CD8-positive, alpha-beta memory T cell (primary cell): Measurements from ENCODE around the gene ISG15. TPM values are rescaled to one million over a fixed set of nuclear protein-coding genes. Genes with fewer than 3 reads are reported as not detected.

Experiments
- CTCF ChIA-PET: fragments of 350-600 bp; sonication (Branson Sonifier 250); formaldehyde crosslinking; loops from one replicate; lab custom pipeline; 2021; ENCODE audit warnings: antibody characterized with exemption; lab: Charles Lee
- POLR2A ChIA-PET: fragments of 350-600 bp; sonication (Branson Sonifier 250); formaldehyde crosslinking; loops from one replicate; lab custom pipeline; 2021; ENCODE audit warnings: antibody characterized with exemption; lab: Charles Lee
- DNase-seq, 5 donors: peaks; one replicate each; pipeline versions ENCODE4 v3.0.0 to v3.0.0-alpha.2; 2020 to 2022; ENCODE audit warnings: mixed read lengths in 1 of 5
- H3K27ac ChIP-seq: one replicate; pipeline ENCODE4 v1.7.0; 2013; ENCODE audit warnings: low read depth, mild to moderate bottlenecking, low read length, moderate library complexity
- H3K27me3 ChIP-seq: 2 replicates; pipeline ENCODE4 v1.7.0; 2013; ENCODE audit warnings: low read length, mild to moderate bottlenecking; ENCODE audit not compliant: insufficient read depth, poor library complexity, severe bottlenecking
- H3K36me3 ChIP-seq: 2 replicates; pipeline ENCODE4 v1.7.0; 2013; ENCODE audit warnings: mild to moderate bottlenecking, low read length, moderate library complexity; ENCODE audit not compliant: insufficient read depth
- H3K4me1 ChIP-seq: 2 replicates; pipeline ENCODE4 v1.7.0; 2013; ENCODE audit warnings: mild to moderate bottlenecking, low read length, moderate library complexity; ENCODE audit not compliant: insufficient read depth
- H3K4me3 ChIP-seq: 2 replicates; pipeline ENCODE4 v1.7.0; 2013; ENCODE audit warnings: mild to moderate bottlenecking, low read length
- H3K9me3 ChIP-seq: 2 replicates; pipeline ENCODE4 v1.7.0; 2013; ENCODE audit warnings: mild to moderate bottlenecking, low read length
- H3K27ac Mint-ChIP-seq, 8 donors: one replicate each; pipeline ENCODE4 v1.8.0; 2020 to 2021; ENCODE audit warnings: mixed read lengths in 8 of 8, mild to moderate bottlenecking in 6 of 8, inconsistent platforms in 3 of 8, moderate library complexity in 3 of 8
- H3K27me3 Mint-ChIP-seq, 2 donors: one replicate each; pipeline ENCODE4 v1.8.0; 2020 to 2021; ENCODE audit warnings: mixed read lengths in 2 of 2, mild to moderate bottlenecking in 1 of 2, moderate library complexity in 1 of 2
- H3K36me3 Mint-ChIP-seq, 3 donors: one replicate each; pipeline ENCODE4 v1.8.0; 2020 to 2021; ENCODE audit warnings: mixed read lengths in 3 of 3, inconsistent platforms in 1 of 3, mild to moderate bottlenecking in 1 of 3
- H3K4me1 Mint-ChIP-seq, 3 donors: one replicate each; pipeline ENCODE4 v1.8.0; 2020 to 2021; ENCODE audit warnings: mixed read lengths in 3 of 3, inconsistent platforms in 1 of 3, mild to moderate bottlenecking in 1 of 3
- H3K4me3 Mint-ChIP-seq, 7 donors: one replicate each; pipeline ENCODE4 v1.8.0; 2020 to 2021; ENCODE audit warnings: mixed read lengths in 7 of 7, mild to moderate bottlenecking in 6 of 7, moderate library complexity in 4 of 7, inconsistent platforms in 2 of 7
- H3K9me3 Mint-ChIP-seq, 5 donors: one replicate each; pipeline ENCODE4 v1.8.0; 2020 to 2022; ENCODE audit warnings: mixed read lengths in 5 of 5, mild to moderate bottlenecking in 3 of 5, moderate library complexity in 2 of 5, inconsistent platforms in 1 of 5
- polyA plus RNA-seq: library from polyadenylated mRNA; unstranded; fragments of 300-500 nt; fragmentation: Illumina TruSeq; gene quantifications from one replicate; pipeline ENCODE4 v1.2.3, GENCODE V29; 2021
- total RNA-seq, 2 experiments: library from RNA; stranded (reverse); gene quantifications; one replicate each; pipeline ENCODE4 v1.2.3, GENCODE V29; 2021

ISG15 gene
- total and polyA plus RNA-seq, 3 experiments from 2014 or later: 16.9 to 250 (median 20.4) TPM

DNA sequence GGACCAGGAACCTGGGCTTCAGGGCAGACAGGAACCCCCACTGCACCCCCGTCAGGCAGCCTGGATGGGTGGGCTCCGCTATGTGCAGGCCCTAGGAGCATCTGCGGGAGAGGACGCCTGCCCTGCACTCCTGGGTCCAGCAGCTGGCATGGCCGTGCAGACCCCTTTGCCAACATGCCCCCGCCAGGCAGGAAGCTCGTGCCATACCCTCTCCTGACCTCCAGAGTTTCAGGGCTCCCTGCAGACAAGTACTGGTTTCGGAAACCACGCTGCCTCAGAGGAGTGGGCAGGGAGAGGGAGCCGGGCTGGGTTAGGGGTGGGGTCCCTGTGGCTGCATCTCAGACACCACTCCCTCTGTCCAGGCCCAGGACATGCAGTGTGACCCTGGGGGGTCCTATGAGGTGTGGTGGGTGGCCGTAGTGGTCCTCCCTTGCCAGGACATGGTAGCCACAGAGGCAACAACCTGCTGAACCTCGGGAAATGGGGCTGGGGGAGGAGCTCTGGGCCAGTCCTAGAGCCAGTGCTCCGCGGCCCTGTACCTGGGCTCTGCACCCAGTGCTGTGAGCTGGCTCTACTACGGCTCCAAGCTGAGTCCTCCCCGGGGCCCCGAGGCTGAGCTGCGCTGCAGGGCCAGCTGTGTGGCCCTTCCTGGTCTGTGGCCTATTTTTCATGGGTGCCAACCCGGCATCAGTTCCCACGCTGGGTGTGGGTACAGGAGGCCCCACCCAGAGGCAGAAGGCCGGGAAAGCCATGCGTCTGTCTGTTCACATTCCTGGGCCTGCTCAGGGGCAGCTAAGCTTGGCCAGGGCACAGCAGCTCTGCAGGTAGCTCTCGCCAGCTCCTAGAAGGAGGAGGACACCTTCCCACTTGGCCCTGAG lies 45.6 kb upstream of the ISG15 start:
- Mint-ChIP-seq H3K27ac (no peak overlapping the region), H3K9me3 (no peaks in the 10 kb centered on the region), H3K4me3 (peak overlapping the region in 4 of 7 donors; percentile 20 to 88 (median 70)), H3K36me3 (peaks cover 0 to 10% (median 0%) of the 10 kb centered on the region in 3 donors), H3K4me1 (peaks cover 0 to 19% (median 0%) of the 10 kb centered on the region in 3 donors), H3K27me3 (peaks cover 3 to 4% of the 10 kb centered on the region in 2 donors)
- no peak for DNase-seq
- no peak overlapping the region for H3K4me3 ChIP-seq
- ChIA-PET CTCF (interaction anchor here (1.2 to 1.3 kb wide), 4 partner anchors 8 to 96 kb away, joined by 3 to 5 read pairs (median 4); no protein-coding TSS in a partner anchor), POLR2A (interaction anchor here (0.6 kb wide), 2 partner anchors 35 to 1618 kb away, joined by 3 read pairs; no protein-coding TSS in a partner anchor)
- no peak overlapping the region for H3K27ac ChIP-seq
- H3K36me3 ChIP-seq: no peaks in the 10 kb centered on the region
- peaks cover 6% of the 10 kb centered on the region for H3K4me1 ChIP-seq
- no peaks in the 10 kb centered on the region for H3K9me3 ChIP-seq
- peaks cover 6% of the 10 kb centered on the region for H3K27me3 ChIP-seq

DNA sequence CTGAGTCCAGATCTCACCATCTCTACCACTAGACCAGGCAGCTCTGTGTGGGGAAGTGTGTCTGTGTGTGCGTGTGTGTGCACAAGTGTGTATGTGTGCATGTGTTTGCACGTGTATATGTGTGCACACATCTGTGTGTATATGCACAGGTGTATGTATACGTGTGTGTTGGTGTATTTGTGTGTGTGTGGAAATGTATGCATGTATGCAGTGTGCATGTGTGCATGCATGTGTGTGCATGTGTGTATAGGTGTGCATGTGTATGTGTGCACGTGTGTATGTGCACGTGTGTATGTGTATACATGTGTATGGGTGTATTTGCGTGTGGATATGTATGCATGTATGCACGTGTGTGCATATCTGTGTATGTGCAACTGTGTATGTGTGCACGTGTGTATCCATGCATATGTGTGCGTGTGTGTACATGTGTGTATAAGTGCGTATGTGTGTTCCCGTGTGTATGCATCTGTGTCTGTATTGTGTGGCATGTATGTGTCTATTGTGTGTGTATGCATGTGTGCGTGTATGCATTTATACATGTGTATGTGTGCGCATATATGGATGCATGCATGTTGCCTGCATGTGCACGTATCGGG lies 43.9 kb upstream of the ISG15 start:
- CTCF ChIA-PET: no interaction called here
- Mint-ChIP-seq H3K9me3 (no peaks in the 10 kb centered on the region), H3K27me3 (peaks cover 4 to 7% of the 10 kb centered on the region in 2 donors), H3K27ac (no peak overlapping the region), H3K4me1 (peaks cover 0 to 19% (median 0%) of the 10 kb centered on the region in 3 donors), H3K4me3 (peak overlapping the region in 2 of 7 donors; percentile 24 to 68), H3K36me3 (peaks cover 0 to 1% (median 0%) of the 10 kb centered on the region in 3 donors)
- Histone ChIP-seq H3K9me3 (no peaks in the 10 kb centered on the region), H3K4me3 (no peak overlapping the region), H3K4me1 (peaks cover 6% of the 10 kb centered on the region), H3K36me3 (no peaks in the 10 kb centered on the region), H3K27me3 (peaks cover 6% of the 10 kb centered on the region), H3K27ac (no peak overlapping the region)
- POLR2A ChIA-PET: no interaction called here
- no peak for DNase-seq

DNA sequence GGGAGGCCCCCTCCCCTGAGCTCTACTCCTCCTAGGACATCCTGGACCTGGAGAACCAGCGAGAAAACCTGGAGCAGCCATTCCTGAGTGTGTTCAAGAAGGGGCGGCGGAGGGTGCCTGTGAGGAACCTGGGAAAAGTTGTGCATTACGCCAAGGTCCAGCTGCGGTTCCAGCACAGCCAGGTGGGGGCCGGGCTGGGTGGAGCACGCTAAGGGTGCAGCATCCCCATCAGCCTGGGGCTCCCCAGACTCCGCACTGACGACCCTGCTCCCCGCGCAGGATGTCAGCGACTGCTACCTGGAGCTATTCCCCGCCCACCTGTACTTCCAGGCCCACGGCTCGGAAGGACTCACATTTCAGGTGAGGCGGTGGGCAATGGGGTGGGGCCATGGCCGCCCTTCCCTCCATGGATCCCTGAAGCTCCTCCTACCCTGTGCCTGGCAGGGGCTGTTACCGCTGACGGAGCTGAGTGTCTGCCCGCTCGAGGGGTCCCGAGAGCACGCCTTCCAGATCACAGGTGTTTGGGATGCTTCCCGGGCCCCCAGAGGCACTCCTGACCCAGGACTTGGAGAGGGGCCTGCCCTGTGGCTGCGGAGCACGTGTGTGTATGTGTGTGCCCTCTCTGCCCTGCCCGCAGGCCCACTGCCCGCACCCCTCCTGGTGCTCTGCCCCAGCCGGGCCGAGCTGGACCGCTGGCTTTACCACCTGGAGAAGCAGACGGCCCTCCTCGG lies 42.9 kb upstream of the ISG15 start:
- POLR2A ChIA-PET: interaction anchor here (0.6 kb wide), 1 partner anchor 12 kb away, joined by 3 read pairs; the partner anchor contains the start of gene NOC2L
- Mint-ChIP-seq H3K27me3 (peaks cover 6 to 15% of the 10 kb centered on the region in 2 donors), H3K4me3 (no peak overlapping the region)

DNA sequence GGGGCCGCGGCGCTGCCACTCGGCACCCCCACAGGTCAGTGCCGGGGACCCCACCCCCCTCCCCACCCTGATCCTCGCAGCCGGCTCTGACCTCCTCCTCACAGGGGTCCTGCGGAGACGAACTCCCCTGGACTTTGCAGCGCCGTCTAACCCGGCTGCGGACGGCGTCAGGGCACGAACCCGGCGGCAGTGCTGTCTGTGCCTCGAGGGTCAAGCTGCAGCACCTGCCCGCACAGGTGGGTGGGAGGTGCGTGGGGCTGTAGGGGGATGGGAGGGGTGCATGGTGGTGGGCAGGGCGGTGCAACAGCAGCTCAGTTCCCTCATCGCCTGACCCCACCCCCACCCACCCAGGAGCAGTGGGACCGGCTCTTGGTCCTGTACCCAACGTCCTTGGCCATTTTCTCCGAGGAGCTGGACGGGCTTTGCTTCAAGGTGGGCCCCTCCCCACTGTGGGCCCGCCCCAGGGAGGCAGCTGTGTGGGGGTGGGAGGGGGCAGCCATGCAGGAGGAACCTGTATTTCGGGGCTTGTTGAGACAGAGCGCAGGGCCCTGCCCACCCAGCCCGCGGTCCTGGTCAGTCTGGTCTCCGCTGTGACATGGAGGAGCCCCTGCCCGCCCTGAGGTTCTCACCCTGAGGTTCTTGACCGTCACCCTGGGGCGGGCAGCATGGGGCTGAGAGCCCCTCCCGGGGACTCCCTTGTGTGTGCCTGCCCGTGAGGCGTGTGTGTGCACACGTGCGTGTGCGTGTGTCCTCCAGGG lies 42.1 kb upstream of the ISG15 start:
- peaks cover 6% of the 10 kb centered on the region for H3K27me3 ChIP-seq
- peaks cover 10% of the 10 kb centered on the region for H3K4me1 ChIP-seq
- DNase-seq: no peak
- ChIA-PET POLR2A (no interaction called here), CTCF (no interaction called here)
- no peak overlapping the region for H3K4me3 Mint-ChIP-seq
- H3K27me3 Mint-ChIP-seq: peaks cover 8 to 20% of the 10 kb centered on the region in 2 donors
- no peak overlapping the region for H3K27ac Mint-ChIP-seq
- H3K9me3 ChIP-seq: no peaks in the 10 kb centered on the region
- no peak overlapping the region for H3K4me3 ChIP-seq
- no peaks in the 10 kb centered on the region for H3K9me3 Mint-ChIP-seq
- H3K36me3 Mint-ChIP-seq: no peaks in the 10 kb centered on the region
- H3K4me1 Mint-ChIP-seq: peaks cover 0 to 18% (median 6%) of the 10 kb centered on the region in 3 donors
- no peak overlapping the region for H3K27ac ChIP-seq
- H3K36me3 ChIP-seq: no peaks in the 10 kb centered on the region

More for the DNA sequence above, 42.9 kb upstream of the ISG15 start:
- CTCF ChIA-PET: interaction anchor here (0.7 kb wide), 1 partner anchor 13 kb away, joined by 3 read pairs; no protein-coding TSS in a partner anchor
- Mint-ChIP-seq H3K4me1 (peaks cover 0 to 19% (median 0%) of the 10 kb centered on the region in 3 donors), H3K36me3 (no peaks in the 10 kb centered on the region), H3K9me3 (no peaks in the 10 kb centered on the region), H3K27ac (no peak overlapping the region)
- no peak for DNase-seq
- Histone ChIP-seq H3K9me3 (no peaks in the 10 kb centered on the region), H3K4me1 (peaks cover 6% of the 10 kb centered on the region), H3K36me3 (no peaks in the 10 kb centered on the region), H3K27me3 (peaks cover 6% of the 10 kb centered on the region), H3K27ac (no peak overlapping the region), H3K4me3 (no peak overlapping the region)

DNA sequence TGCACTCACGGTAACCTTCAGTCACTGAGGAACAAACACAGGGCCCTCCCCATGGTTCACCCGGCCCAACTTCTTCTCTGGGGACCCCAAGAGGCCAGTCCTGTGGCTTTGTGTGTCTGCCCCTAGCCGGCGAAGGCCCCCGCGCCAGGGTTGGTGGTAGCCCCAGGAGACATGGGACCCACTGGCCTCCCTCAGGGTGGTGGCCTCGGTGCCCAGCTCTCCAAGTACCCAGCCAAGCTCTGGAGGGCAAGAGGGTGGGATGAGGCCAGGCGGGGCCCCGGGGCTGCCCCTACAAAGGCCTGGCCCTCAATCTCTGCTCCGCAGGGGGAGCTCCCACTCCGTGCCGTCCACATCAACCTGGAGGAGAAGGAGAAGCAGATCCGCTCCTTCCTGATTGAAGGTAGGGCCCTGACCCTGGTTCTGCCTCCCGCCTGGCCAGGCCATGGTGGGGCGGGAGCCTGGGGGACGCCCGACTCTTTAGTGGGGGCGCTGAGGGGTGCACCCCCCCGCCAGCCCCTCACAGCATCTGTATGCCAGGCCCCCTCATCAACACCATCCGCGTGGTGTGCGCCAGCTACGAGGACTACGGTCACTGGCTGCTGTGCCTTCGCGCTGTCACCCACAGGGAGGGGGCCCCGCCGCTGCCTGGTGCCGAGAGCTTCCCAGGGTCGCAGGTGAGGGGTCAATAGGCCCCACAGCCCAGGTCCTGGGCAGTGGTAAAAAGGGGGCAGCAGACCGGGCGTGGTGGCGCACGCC lies 41.4 kb upstream of the ISG15 start:
- no peaks in the 10 kb centered on the region for H3K9me3 ChIP-seq
- H3K27ac ChIP-seq: no peak overlapping the region
- Mint-ChIP-seq H3K27ac (no peak overlapping the region), H3K4me1 (peaks cover 0 to 14% (median 6%) of the 10 kb centered on the region in 3 donors), H3K27me3 (peaks cover 8 to 20% of the 10 kb centered on the region in 2 donors), H3K9me3 (no peaks in the 10 kb centered on the region), H3K4me3 (no peak overlapping the region), H3K36me3 (no peaks in the 10 kb centered on the region)
- H3K27me3 ChIP-seq: peaks cover 6% of the 10 kb centered on the region
- no peak for DNase-seq
- H3K4me3 ChIP-seq: no peak overlapping the region
- ChIA-PET CTCF (no interaction called here), POLR2A (no interaction called here)
- peaks cover 10% of the 10 kb centered on the region for H3K4me1 ChIP-seq
- no peaks in the 10 kb centered on the region for H3K36me3 ChIP-seq

DNA sequence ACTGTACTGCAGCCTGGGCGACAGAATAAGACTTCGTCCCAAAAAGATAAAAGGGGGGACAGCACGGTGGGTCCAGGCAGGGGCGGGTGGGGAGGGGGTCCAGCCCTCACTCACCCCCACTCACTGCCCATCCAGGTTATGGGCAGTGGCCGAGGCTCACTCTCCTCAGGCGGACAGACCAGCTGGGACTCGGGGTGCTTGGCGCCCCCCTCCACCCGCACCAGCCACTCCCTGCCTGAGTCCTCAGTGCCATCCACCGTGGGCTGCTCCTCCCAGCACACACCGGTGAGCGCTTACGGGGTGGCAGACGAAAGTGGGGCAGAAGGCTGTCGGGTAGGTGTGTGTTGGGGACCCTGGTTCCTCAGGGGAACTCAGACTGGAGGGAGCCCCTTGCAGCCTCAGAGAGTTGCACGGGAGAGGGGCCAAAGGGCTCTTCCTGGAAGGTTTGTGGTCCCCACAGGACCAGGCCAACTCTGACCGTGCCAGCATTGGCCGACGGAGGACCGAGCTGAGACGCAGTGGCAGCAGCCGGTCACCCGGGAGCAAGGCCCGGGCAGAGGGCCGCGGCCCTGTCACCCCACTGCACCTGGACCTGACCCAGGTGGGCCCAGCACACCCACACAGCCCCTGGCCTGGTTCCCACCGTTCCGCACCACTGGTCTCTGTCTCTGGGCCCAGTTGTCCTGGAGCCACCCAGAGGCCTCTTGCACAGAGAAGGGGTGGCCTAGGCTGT lies 40.4 kb upstream of the ISG15 start:
- H3K4me1 Mint-ChIP-seq: peaks cover 0 to 9% (median 6%) of the 10 kb centered on the region in 3 donors
- ChIA-PET POLR2A (no interaction called here), CTCF (no interaction called here)
- no peaks in the 10 kb centered on the region for H3K36me3 Mint-ChIP-seq
- Histone ChIP-seq H3K27me3 (peaks cover 6% of the 10 kb centered on the region), H3K4me3 (no peak overlapping the region), H3K36me3 (no peaks in the 10 kb centered on the region), H3K4me1 (peaks cover 4% of the 10 kb centered on the region), H3K27ac (no peak overlapping the region), H3K9me3 (no peaks in the 10 kb centered on the region)
- H3K27ac Mint-ChIP-seq: no peak overlapping the region
- no peaks in the 10 kb centered on the region for H3K9me3 Mint-ChIP-seq
- peak in 1 of 5 donors; percentile 45 for DNase-seq
- H3K4me3 Mint-ChIP-seq: no peak overlapping the region
- peaks cover 8 to 20% of the 10 kb centered on the region in 2 donors for H3K27me3 Mint-ChIP-seq
